Measurements from ENCODE around the gene RPL27A. TPM values are rescaled to one million over a fixed set of nuclear protein-coding genes. Genes with fewer than 3 reads are reported as not detected.

RPL27A gene
- total RNA-seq, 1 experiment from 2014 or later, result 1,103 TPM

- TF ChIP-seq ATF6 (CRISPR knock-in tag; IDR thresholded peaks at IDR 0.05) (no peak), ZNF121 (CRISPR knock-in tag; IDR thresholded peaks at IDR 0.05) (no peak), FOXJ3 (CRISPR knock-in tag; IDR thresholded peaks at IDR 0.05; ENCODE audit: borderline replicate concordance) (no peak), ESRRA (CRISPR knock-in tag; IDR thresholded peaks at IDR 0.05; ENCODE audit: borderline replicate concordance) (0 out of 2 replicates have a peak, but pooled peaks have one; percentile 73), ATF3 (CRISPR knock-in tag; conservative IDR thresholded peaks at IDR 0.05) (no peak), E2F4 (CRISPR knock-in tag; IDR thresholded peaks at IDR 0.05; ENCODE audit: borderline replicate concordance, low read depth) (0 out of 2 replicates have a peak, but pooled peaks have one; percentile 11), ZNF423 (CRISPR knock-in tag; IDR thresholded peaks at IDR 0.05) (no peak), PRRX2 (CRISPR knock-in tag; IDR thresholded peaks at IDR 0.05) (0 out of 2 replicates have a peak, but pooled peaks have one; percentile 41), USF1 (CRISPR knock-in tag; IDR thresholded peaks at IDR 0.05) (peak; percentile 38; the same call in 1 of the 2 replicates), IRF1 (CRISPR knock-in tag; IDR thresholded peaks at IDR 0.05) (no peak), NFATC4 (CRISPR knock-in tag; IDR thresholded peaks at IDR 0.05) (peak; percentile 52; the same call in 1 of the 2 replicates), ARID4B (CRISPR knock-in tag; IDR thresholded peaks at IDR 0.05; ENCODE audit: borderline replicate concordance) (peak; percentile 91), FOXP1 (CRISPR knock-in tag; IDR thresholded peaks at IDR 0.05; ENCODE audit: borderline replicate concordance) (no peak; the same call in 1 of the 2 replicates)
These were observed at the start of gene RPL27A, which contains the start of gene TRIM66 (continued) for GRCh38 chr11:8682303-8683114.

GRCh38 chr11:8634498-8634897 lies 48.1 kb upstream of the RPL27A start:
- Mint-ChIP-seq H3K4me3 (no peak overlapping the region), H3K36me3 (peaks cover 18% of the 10 kb centered on the region; the same call in 1 of the 2 replicates), H3K27ac (no peak overlapping the region), H3K4me1 (no peaks in the 10 kb centered on the region), H3K9me3 (peaks cover 13% of the 10 kb centered on the region), H3K27me3 (ENCODE audit: low read depth) (no peaks in the 10 kb centered on the region; the same call in 1 of the 2 replicates)
- no peak for ATAC-seq
- no peak for DNase-seq (ENCODE audit: low spot score)
- ChIA-PET CTCF (no interaction called here), POLR2A (no interaction called here)
- TF ChIP-seq IRF1 (CRISPR knock-in tag; IDR thresholded peaks at IDR 0.05), result no peak
- no peak for TF ChIP-seq MLX (CRISPR knock-in tag; IDR thresholded peaks at IDR 0.05)
- TF ChIP-seq ATF3 (CRISPR knock-in tag; conservative IDR thresholded peaks at IDR 0.05), result no peak
- TF ChIP-seq SP1 (CRISPR knock-in tag; conservative IDR thresholded peaks at IDR 0.05), result no peak
- no peak for TF ChIP-seq GRHL2 (CRISPR knock-in tag; IDR thresholded peaks at IDR 0.05; ENCODE audit: insufficient replicate concordance, severe bottlenecking)
- no peak for TF ChIP-seq MYBL2 (CRISPR knock-in tag; IDR thresholded peaks at IDR 0.05)
